Left kidney (tissue), 2 donors: Measurements from ENCODE around the gene ARHGEF11. TPM values are rescaled to one million over a fixed set of nuclear protein-coding genes. Genes with fewer than 3 reads are reported as not detected.
A peak's percentile ranks its signal among the peaks of the same experiment; 100 is the strongest.

Experiments
- DNase-seq: peaks from one replicate; pipeline ENCODE4 v3.0.0-alpha.2; 2013
- polyA plus RNA-seq: library from polyadenylated mRNA; unstranded; fragments of 120-200 nt; gene quantifications from one replicate; pipeline ENCODE4 v1.2.1, GENCODE V29; 2013; ENCODE audit not compliant: insufficient read length

ARHGEF11 gene
- polyA plus RNA-seq, 1 donor = 38.9 TPM

DNA sequence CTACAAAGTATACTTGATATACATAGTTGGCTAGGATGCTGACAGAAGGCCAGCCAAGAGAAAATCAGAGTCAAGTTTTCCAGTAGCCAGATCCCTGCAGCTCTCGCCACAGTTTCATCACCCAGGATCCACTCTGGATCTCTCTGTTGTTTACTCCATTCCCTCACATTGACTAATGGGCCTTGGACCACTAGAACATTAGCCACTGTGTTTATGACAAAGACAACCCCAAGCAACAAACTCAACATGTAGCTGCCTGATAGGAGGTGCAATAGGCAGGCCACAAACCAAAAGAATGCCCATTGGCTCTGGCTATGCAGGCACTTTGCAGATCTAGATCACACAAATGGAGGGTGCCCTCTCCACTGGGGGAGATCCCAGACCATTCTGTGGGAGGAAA is 44.2 kb downstream of the ARHGEF11 start:
- DNase-seq = no peak

DNA sequence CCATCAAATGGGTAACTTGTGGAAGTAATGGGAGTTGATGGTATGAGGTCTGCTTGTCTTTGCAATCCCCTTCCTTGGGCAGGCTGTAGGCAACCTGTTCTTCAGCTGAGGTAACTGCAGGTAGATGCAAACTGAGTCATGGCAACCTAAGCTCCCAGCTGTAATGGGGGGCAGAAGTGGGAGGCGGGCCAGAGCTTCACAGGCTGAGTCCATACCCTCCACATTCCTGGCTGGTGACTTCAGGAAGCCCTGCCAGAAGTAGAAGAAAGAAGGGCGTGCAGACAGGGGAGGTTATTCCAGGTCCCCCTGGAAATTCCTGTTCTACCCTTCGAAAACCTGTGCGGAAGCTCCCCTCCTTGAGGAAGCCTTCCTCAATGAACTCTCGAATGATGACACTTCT is 44.9 kb downstream of the ARHGEF11 start:
- no peak for DNase-seq

DNA sequence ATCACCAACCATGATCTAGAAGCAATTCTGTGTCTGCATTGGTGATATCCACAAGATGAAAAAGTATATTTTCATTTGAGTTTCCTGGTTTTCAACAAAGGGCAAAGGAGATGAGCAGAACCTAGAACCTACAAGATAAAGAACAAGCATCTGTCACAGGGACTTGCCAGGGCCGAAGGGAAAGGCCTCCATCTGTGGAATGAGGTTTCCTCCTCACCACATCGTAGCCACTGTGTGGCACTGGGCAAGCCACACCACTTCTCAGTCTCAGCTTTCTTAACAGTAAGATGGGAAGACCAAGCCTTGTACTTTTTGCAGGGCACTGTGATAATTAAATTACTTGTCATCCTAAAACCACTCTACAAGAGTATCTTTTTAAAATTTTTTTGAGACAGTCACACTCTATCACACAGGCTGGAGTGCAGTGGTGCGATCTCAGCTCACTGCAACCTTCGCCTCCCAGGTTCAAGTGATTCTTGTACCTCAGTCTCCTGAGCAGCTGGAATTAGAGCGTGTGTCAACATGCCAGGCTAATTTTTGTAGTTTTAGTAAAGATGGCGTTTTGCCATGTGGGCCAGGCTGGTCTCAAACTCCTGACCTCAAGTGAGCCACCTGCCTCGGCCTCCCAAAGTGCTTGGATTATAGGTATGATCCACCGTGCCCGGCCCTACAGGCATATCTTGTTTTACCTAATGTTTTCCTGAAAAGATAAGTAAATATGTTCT is 45.8 kb downstream of the ARHGEF11 start:
- DNase-seq = no peak

DNA sequence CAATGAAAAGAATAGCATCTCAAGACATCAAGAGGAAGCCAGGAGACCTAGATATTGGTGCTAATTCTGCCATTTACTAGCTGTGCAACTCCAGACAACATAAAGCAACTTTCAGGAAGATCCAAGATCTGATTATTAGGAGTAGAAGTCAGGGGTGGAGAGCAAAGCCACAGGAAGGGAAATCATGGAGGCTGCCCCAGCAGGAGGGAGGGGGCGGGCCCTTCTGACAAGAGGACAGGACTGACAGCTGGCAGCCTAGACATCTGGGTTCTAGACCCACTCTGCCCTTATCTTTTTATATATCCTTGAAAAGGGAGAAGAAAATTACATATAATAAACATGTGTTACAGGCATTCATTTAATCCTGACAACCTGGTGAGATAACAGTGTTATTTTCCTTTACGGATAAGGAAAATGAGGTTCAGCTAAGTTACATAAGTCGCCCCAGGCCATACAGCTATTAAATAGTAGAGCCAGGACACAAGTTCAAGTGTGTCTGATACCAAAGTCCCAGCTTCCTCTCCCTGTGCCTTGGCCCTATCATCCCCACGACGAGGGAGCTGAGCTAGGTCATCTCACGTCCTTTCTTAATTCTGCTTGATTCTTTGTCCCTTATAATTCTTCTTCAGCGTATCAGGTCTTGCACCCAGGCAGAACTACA is 46.6 kb downstream of the ARHGEF11 start:
- no peak for DNase-seq

DNA sequence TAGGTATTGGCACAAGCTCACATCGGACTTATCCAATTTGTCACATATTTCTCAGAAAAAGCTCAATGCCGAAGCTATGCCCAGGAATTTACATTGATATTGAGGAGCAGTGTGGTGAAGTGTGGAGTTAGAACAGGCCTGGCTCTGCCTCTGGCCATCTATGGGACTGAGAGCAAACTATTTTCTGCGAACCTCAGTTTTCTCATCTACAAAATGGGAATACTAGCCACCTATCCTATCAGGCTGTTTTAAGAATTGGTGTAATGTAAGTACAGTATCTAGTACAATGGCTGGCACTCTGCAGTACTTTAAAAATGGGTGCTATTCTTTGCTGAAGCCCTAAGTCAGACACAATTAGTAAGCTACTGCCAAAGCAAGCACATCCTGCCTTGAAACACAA is 47.2 kb downstream of the ARHGEF11 start:
- no peak for DNase-seq

DNA sequence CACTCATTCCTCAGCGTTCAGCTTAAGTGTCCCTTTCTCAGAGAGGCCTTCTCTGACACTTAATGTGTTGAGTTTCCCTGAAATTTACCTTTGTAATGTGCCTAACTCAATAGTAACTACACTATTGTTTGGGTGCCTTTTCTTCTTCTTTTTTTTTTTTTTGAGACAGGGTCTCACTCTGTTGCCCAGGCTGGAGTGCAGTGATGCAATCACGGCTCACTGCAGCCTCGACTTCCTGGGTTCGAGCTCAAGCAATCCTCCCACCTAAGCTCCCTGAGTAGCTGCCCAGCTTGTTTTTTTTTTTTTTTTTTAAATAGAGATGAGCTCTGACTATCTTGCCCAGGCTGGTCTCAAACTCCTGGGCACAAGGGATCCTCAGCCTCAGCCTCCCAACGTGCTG is 50.1 kb downstream of the ARHGEF11 start:
- DNase-seq = no peak

DNA sequence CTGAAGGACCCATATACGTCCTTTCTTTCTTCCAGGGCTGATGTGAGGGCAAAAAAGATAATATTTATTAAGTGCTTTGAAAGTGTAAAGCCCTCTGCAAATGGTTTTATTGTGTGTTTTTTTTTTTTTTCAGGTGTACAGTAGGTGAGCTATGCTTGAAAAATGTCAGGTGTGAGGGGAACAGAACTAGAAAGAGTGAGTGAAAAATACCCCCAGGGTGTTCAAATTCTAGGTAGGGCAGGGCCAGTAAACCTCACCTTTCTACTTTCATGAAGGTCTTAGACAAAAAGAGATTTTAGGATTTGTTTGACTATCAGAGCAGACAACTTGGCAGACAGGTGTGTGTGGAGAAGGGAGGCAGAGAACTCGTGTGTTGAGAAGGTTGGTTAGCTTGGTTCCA is 51.3 kb downstream of the ARHGEF11 start:
- DNase-seq = no peak

DNA sequence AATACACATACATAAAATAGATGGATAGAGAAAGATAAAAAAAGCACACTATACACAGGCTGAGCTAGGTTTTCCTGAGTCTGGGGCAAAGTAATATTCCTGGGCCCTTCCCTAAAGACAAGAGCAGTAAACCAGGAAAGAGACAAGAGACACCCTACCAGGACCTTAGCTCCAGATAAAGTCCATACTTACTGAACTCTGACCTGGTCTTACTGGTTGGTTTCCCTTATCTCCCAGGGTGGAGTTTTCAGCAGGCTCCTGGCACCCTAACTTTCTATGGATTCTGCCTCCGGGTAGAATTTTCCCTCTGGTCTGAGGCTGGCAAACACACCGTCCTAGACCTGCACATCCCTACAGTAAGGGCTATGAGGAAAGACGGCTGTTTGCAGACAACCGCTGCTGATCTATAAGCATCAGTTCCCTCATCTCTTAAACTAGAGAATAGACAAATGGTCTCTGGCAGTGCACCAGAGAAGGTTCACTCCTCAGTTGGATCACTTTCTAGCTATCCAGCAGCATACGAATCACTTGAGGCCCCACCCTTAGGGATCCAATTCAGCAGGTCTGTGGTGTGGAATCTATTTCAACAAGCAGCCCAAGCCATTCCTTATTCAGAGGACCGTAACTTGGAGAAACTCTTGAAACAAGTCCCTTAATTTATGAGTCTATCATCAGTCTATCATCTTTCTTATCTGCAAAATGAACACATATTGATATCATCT is 52.0 kb downstream of the ARHGEF11 start:
- DNase-seq = no peak

DNA sequence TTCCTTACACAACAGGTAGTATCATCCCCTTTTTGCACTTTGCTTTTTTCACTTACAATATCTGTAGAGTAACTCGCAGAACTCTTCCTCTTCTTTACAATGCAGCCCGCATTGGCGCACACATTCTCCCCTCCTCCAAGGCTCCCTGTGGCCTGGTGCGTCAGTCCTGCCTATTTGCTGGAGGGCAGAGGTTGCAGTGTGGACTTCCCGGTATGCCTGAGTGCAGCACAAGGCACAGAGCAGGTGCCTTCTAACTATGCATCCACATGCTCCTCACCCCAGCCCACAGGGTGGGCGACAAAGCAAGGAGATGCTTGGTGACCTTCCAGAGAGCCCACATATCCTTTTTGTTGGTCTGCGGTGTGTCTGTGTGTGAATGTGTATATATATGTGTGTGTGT is 53.3 kb downstream of the ARHGEF11 start:
- no peak for DNase-seq

DNA sequence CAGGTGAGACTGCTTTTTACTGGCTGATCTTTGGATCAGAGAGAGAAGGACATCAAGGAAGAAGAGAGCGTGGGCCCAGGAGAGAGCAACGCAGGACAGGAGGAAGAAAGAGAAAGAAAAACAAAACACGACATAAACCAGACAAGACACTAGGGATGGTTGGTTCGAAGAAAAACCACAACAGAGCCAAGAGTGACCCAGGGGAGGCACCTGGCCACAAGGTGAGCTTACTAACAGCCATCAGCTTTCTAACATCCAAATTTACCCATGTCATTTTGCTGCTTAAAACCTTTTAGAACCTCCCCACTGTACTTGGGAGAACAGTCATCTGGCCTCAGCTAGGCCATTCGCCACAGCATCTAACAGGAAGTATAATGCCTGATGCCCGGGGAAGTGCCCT is 57.8 kb downstream of the ARHGEF11 start:
- DNase-seq = no peak

DNA sequence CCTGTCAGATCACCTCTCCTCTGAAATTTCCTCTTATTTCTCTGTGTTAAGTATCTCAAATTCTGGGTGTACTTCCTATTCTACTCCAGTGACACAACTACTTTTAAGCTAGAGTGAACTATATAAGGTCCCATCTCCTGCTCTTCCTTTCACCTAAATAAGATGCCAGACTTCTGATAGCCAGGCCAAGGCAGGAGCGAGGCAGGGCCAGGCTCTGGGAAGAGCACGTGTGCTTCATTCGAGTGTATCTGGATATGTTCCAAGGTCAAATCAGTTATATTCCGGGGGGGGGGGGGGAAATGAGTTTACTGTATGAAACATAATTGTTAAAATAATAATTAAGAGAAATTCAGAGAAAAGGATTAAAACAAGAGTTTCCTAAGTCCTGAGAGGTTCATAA is 65.0 kb downstream of the ARHGEF11 start:
- no peak for DNase-seq

DNA sequence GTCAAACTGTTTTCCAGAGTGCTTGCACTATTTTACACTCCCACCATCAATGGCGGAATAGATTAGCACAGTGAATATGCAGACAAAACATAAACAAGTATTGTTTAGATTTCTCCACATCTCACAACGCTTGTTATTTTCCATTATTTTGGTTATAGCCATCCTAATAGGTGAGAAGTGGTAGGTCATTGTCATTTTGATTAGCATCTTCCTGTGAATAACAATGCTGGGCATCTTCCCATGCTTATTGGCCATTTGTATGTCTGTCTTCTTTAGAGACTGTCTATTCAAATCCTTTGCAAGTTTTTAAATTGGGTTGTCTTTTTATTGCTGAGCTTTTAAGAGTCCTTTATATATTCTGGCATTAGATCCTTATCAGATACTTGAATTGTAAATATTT is 70.5 kb downstream of the ARHGEF11 start:
- DNase-seq = no peak

DNA sequence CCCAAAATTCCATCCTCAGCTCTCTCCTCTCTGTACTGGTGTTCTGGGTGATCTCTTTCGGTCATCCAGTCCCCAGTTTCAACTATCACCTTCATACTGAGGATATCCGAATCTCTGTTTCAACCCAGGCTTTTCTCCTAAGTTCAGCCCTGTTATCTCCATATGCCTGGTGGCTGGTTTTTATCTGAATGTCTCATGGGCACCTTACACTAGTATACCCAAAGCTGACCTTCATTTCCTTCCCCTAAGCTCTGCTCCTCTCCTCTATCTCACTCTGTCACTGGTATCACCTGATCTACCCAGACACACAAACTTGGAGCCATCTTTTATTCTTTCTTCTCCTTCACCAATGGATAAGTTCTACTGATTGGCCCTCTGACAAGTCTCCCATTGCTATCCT is 72.1 kb downstream of the ARHGEF11 start:
- DNase-seq = no peak

DNA sequence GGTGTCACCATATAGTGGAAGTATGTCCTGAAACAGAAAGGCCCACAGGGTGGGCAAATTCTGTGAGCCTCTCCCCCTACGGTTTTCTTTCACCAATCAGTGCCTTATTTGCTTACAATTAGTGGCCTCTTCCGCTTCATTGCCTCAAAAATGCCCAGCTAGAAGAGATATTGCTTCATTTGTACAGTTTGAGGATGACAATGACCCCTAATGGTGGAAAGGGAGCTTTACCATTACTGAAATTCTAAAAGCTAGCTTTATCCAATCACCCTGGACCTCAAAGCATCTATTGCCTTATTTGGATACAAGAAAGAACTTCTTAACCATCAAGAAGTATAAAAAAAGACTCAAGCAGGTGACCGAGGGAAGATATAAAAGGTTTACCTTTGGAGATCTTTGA is 75.5 kb downstream of the ARHGEF11 start:
- no peak for DNase-seq

DNA sequence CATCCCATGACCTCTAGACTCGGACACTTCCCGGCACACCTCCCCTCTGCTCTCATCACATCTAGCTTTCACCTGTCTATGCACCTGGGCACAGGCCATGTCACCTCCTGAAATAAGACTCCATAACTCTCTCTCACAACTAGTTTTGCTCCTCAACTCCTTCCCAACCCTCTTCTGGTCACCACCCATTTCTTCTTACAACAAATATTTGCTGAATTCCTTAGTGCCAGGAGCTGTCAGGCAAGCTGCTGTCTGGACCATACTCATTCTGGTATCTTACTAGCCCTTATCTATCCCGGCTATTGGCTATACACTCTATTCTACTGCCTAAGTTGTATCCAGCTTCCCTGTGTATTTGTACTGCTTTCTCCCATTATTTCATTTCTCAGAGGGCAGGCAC is 76.0 kb downstream of the ARHGEF11 start:
- no peak for DNase-seq

DNA sequence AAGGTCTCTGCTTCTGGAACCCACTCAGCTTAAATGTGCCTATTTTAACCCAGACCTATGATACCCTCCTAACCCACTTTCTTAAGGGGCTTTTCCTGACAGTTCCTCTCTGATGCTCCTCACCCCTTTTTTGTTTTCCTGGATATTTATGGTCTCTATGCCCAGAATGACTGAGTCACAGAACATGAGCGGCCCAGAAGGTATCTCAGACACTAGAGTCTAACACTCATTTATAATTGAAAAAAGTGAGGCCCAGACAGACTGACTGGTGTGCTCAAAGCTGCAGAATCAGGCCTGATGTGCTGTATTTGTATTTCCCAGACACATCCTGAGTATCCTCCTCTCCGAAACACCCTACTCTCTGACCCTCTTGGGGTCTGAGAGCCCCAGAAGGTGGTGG is 81.1 kb downstream of the ARHGEF11 start:
- DNase-seq = no peak

DNA sequence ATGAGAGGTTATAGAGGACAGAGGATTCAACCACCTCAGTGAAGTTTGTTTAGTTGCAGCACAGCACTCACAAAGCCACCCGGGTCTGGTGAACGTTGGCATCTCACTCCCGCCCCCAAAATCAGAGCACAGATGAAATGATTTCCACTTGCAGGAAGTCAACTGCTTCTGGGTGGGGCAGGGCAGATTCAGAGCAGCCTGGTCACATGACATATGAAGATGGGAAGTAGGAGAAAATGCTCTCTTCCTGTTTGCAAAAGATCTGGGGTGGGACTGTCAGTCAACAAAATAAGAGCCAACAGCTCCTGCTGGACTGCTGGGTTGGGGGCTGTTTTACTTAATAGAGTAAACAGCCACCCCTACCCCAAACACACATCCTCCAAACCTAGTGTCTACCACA is 81.9 kb downstream of the ARHGEF11 start:
- DNase-seq = no peak

DNA sequence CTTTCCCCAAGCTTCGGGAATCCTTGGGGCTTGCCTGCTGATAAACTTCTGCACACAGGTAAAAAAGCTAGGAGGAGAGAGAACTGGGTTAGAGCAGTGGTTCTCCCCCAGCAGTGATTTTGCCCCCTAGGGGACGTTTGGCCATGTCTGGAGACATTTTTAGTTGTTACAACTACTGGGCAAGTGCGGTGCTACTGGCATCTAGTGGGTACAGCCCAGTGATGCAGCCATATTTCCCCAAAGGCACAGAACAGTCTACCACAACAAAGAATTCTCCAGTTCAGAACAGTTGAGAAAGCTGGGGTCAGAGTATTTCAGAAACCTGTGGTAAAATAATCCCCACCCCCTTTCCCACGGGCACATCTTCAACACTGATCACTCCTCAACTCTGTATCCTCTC is 83.8 kb downstream of the ARHGEF11 start:
- no peak for DNase-seq

DNA sequence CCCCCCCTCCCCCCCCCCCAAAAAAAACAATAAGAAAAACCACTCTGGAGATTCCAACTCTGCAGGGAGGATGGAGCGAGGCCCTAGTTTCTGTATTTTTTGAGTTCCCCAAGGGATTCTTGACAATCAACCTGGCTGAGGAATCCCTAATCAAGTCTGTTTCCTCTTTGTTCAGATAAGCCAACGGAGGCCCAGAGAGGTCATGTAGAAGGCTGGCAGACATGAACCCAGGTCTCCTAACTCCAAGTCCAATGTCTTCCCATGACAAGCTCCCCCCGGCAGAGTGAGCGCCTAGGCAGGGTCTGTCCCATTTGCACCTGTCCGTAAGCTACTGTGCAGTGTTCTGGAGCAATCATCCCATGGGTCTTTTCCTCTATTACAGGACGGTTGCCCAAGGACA is 85.6 kb downstream of the ARHGEF11 start:
- DNase-seq = no peak

DNA sequence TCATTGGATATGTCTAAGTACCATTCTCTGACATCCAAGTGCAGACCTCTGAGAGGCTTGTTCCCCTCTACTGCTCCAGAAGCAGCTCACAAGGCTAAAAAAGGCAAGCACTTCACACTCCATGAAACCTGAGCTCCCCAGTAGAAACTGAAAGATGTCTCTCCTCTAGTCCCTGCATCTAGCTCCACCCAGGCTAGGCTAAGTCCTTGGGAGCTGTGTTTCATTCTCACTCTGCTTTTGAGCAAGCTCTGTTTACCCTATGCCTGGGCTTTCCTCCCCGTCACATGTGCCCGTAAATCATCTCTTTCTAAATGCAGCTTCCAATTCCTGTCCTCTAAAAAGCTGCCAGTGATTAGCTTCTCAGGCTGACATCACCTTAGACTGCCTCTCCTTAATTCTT is 86.1 kb downstream of the ARHGEF11 start:
- peak; percentile 19 for DNase-seq

DNA sequence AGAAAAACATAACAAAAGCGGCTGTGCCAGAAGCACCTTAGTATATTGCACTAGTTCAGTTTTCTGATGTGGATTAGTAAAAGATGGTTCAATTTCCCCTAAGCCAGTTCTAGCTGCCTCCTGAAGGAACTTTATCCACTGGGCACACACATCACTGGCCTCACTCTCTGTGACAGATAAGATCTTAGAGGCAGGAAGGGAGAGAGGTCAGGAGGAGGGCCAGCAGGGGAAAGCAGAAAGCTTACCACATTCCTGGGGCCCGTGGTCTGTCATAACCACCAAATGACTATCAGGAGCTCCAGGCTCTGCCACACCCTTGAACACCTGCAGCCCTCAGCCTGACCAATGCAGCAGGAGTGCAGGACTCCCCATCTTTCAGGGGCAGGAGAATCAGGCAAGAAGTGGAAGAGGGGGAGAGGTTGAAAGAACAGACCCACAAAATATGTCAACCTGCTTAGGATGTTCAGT is 87.3 kb downstream of the ARHGEF11 start:
- no peak for DNase-seq

DNA sequence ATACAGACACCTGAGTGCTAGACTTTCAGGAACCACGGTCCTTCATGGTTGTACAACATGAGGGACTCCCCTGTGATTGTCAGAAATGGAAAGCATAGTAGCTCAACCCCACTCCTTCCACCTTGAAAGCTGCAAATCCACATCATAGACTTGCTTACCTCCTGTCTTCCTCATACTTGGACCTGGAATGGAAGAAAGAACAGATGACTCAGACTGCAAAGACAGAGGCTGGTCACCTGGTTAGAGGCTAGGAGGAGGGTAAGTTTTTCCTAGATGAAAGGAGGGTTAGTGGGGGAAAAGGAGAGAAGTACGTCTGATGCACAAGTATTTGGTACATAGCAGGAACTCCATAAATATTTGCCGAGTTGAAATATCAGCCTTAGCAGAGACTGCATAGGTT is 87.9 kb downstream of the ARHGEF11 start:
- DNase-seq = no peak

DNA sequence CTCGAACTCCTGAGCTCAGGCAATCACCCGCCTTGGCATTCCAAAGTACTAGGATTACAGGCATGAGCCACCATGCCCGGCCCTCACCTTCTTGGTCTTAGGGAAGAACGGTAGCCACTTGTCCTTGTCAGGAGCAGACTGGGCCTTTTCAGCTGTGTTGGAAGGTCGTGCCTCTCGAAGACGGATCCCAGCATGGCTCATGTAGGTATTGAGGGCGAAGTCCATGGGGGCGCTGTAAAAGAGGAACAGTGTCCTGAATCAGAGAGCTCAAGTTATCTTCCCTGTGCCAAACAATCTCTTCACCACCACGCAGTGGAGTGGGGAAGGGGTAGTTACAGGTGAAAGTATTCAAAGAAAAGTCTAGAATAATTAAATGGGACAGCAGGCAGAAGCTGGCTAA is 89.2 kb downstream of the ARHGEF11 start:
- no peak for DNase-seq
